Activated CD4-positive, alpha-beta T cell treated with anti-CD3 and anti-CD28 coated beads for 36 hours (primary cell): ENCODE data around the gene TRPM3. TPM values are rescaled to one million over a fixed set of nuclear protein-coding genes. Genes with fewer than 3 reads are reported as not detected.

Source experiments
- ATAC-seq: fragments of 200-7000 bp; cut with Tn5 transposase; one replicate; pipeline ENCODE4 v1.10.0; 2021; ENCODE audit warnings: mild to moderate bottlenecking, moderate library complexity
- CTCF ChIA-PET: fragments of 350-600 bp; sonication (Branson Sonifier 250); formaldehyde crosslinking; loops from one replicate; lab custom pipeline; 2021; ENCODE audit warnings: antibody characterized with exemption; lab: Charles Lee
- POLR2A ChIA-PET: fragments of 350-600 bp; sonication (Branson Sonifier 250); formaldehyde crosslinking; loops from one replicate; lab custom pipeline; 2021; ENCODE audit warnings: antibody characterized with exemption, inconsistent platforms; lab: Charles Lee
- DNase-seq: peaks from one replicate; pipeline ENCODE4 v3.0.0-alpha.2; 2020
- H3K27ac Mint-ChIP-seq: one replicate; pipeline ENCODE4 v1.8.0; 2021; ENCODE audit warnings: mixed read lengths
- H3K27me3 Mint-ChIP-seq: one replicate; pipeline ENCODE4 v1.8.0; 2021; ENCODE audit warnings: mixed read lengths
- H3K36me3 Mint-ChIP-seq: one replicate; pipeline ENCODE4 v1.8.0; 2021; ENCODE audit warnings: low read depth, mixed read lengths
- H3K4me1 Mint-ChIP-seq: one replicate; pipeline ENCODE4 v1.8.0; 2021; ENCODE audit warnings: mixed read lengths
- H3K4me3 Mint-ChIP-seq: one replicate; pipeline ENCODE4 v1.8.0; 2021; ENCODE audit warnings: mild to moderate bottlenecking, moderate library complexity, mixed read lengths
- H3K9me3 Mint-ChIP-seq: one replicate; pipeline ENCODE4 v1.8.0; 2021; ENCODE audit warnings: low read depth, mixed read lengths
- intact Hi-C, 2 experiments: fragments of 100-400 bp; cut with DNase I in 1 of 2; cut with micrococcal nuclease in 1 of 2; formaldehyde crosslinking; loops; one replicate each; pipeline versions ENCODE4 v1.14.2 to v1.15.1; 2022 to 2024; cut with DNase I, micrococcal nuclease
- total RNA-seq, 2 experiments: library from RNA; stranded (reverse); gene quantifications; one replicate each; pipeline ENCODE4 v1.2.3, GENCODE V29; 2021

Gene TRPM3
- total RNA-seq, 2 experiments from 2014 or later = not detected

DNA sequence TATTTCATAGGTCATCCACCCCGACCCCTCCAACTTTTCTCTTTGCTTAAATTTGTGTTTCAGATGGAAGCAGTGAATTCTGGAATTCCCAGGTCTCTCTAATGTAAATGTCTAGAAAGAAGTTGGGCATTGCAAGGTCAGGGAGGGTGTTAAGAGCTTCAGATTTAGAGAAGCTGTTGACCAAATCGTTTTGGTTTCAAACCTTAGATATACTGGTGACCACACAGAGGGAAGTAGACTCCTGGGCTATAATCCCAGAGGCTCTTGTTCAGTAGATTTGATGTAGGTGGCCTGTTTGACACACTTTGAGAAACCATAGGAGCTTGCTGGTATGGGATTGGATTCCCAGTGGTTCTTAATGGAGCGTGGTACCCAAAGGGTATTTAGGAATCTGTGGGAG, 569.6 kb downstream of the TRPM3 start:
- Mint-ChIP-seq H3K27ac (no peak overlapping the region), H3K4me1 (peaks cover 13% of the 10 kb centered on the region), H3K27me3 (no peaks in the 10 kb centered on the region), H3K36me3 (no peaks in the 10 kb centered on the region), H3K9me3 (no peaks in the 10 kb centered on the region), H3K4me3 (no peak overlapping the region)
- CTCF ChIA-PET = interaction anchor here (0.8 to 1.1 kb wide), 2 partner anchors 11 to 632 kb away, joined by 3 read pairs; no protein-coding TSS in a partner anchor
- ATAC-seq (no peak), DNase-seq (no peak)
- intact Hi-C loops = no loop called here
- POLR2A ChIA-PET = no interaction called here

DNA sequence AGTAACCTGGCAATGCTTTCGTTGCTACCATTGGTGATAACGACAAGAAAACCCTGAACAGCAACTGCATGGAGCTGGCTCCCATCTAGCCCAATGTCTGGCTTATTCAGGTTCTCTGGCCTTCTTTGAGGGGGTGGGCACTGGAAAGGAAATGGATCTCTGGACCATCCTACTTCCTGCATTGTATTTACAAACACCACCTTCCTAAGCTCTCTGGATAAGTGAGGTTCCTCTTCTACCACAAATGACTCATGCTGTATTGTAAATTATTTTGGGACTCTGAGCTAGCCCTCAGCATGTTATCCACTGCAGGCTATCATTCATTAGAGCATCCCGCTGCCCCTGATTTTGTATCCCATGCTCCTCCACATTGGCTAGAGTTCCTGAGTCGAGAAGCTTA, 570.0 kb downstream of the TRPM3 start:
- no peak overlapping the region for H3K27ac Mint-ChIP-seq
- DNase-seq = no peak
- intact Hi-C loops = no loop called here
- no peak for ATAC-seq
- ChIA-PET POLR2A (no interaction called here), CTCF (interaction anchor here (0.8 kb wide), 1 partner anchor 632 kb away, joined by 3 read pairs; no protein-coding TSS in a partner anchor)
- no peaks in the 10 kb centered on the region for H3K9me3 Mint-ChIP-seq
- peaks cover 13% of the 10 kb centered on the region for H3K4me1 Mint-ChIP-seq
- H3K4me3 Mint-ChIP-seq = no peak overlapping the region
- H3K36me3 Mint-ChIP-seq = no peaks in the 10 kb centered on the region
- H3K27me3 Mint-ChIP-seq = no peaks in the 10 kb centered on the region

DNA sequence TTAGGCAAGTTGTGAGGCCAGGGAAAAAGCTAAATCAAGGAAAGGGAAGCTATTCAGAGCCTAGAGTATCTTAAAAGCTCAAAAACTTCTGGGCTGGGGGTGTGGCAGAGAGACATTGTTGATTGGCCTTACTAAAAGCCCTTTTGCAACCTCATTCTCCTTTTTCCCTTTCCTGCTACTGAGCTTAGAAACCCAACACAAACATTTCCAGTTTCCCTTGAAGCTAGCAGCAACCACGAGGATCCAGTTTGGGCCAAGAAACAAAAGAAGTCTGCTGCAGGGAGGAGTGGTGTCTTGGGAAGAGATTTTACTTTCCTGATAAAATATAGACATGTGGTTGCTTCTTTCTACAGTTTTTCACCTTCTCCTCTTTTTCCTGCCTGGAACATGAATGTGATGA, 571.5 kb downstream of the TRPM3 start:
- no peak for ATAC-seq
- ChIA-PET CTCF (interaction anchor here (0.7 kb wide), 1 partner anchor 90 kb away, joined by 3 read pairs; no protein-coding TSS in a partner anchor), POLR2A (interaction anchor here (0.7 kb wide), 1 partner anchor 132 kb away, joined by 3 read pairs; no protein-coding TSS in a partner anchor)
- Mint-ChIP-seq H3K4me3 (no peak overlapping the region), H3K36me3 (no peaks in the 10 kb centered on the region), H3K27ac (no peak overlapping the region), H3K27me3 (no peaks in the 10 kb centered on the region), H3K4me1 (peaks cover 10% of the 10 kb centered on the region), H3K9me3 (no peaks in the 10 kb centered on the region)
- no peak for DNase-seq
- intact Hi-C loops = no loop called here

DNA sequence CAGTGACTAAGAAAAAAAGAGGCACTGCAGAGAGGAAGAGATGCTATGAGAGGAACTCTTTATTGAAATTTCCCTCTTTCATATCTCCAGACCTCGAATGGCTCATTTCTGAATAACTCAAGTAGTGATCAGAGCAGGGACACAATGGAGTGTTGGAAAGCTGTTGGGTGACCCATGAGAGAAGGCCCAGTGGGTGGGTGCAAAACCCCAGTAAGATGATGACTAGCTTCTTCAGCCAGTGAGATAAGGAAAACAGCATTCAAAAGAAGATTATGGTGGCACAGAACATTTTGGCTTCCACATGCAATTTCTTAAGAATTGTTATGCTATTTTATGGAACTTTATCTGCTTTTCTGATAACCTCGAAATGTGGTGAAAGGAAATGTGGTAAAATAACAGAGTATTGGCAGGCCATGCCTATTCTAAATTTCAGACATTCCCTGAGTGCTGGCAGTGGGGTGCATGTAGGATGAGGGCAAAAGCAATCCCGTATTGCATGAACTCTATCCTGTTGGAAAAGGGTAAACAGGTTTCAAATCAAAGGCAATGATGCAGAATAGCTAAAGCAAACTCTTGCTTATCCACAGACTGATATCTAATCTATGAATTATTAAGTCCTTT, 579.0 kb downstream of the TRPM3 start:
- intact Hi-C loops = loop anchor here in 1 of 2 experiments (5.0 kb wide), 1 partner anchor 60 kb away; no protein-coding TSS in a partner anchor
- Mint-ChIP-seq H3K4me1 (no peaks in the 10 kb centered on the region), H3K27ac (no peak overlapping the region), H3K27me3 (no peaks in the 10 kb centered on the region), H3K36me3 (no peaks in the 10 kb centered on the region), H3K4me3 (no peak overlapping the region), H3K9me3 (no peaks in the 10 kb centered on the region)
- no peak for DNase-seq
- ChIA-PET CTCF (no interaction called here), POLR2A (no interaction called here)
- ATAC-seq = no peak

DNA sequence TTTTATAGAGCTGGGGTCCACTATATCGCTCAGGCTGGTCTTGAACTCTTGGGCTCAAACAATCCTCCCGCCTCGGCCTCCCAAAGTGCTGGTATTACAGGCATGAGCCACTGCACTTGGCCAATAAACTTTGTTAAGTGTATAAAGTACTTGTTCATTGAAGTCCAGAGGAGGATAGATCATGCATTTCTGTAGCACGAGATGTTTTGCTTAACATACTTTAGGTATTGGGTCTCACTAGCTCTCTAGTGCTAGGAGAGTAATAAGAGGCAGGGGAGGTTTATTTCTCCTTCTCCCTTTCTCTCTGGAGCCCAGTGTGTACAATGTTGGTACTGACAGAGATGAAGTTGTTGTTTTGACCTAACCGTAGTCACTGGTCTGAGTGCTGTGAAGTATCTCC, 581.4 kb downstream of the TRPM3 start:
- no peaks in the 10 kb centered on the region for H3K4me1 Mint-ChIP-seq
- intact Hi-C loops = loop anchor here in 1 of 2 experiments (5.0 kb wide), 1 partner anchor 62 kb away; no protein-coding TSS in a partner anchor
- CTCF ChIA-PET = interaction anchor here (1.2 kb wide), 1 partner anchor 17 kb away, joined by 3 read pairs; no protein-coding TSS in a partner anchor
- no peak overlapping the region for H3K4me3 Mint-ChIP-seq
- ATAC-seq (no peak), DNase-seq (no peak)
- POLR2A ChIA-PET = no interaction called here
- H3K27me3 Mint-ChIP-seq = no peaks in the 10 kb centered on the region
- H3K27ac Mint-ChIP-seq = no peak overlapping the region
- H3K36me3 Mint-ChIP-seq = no peaks in the 10 kb centered on the region
- no peaks in the 10 kb centered on the region for H3K9me3 Mint-ChIP-seq

DNA sequence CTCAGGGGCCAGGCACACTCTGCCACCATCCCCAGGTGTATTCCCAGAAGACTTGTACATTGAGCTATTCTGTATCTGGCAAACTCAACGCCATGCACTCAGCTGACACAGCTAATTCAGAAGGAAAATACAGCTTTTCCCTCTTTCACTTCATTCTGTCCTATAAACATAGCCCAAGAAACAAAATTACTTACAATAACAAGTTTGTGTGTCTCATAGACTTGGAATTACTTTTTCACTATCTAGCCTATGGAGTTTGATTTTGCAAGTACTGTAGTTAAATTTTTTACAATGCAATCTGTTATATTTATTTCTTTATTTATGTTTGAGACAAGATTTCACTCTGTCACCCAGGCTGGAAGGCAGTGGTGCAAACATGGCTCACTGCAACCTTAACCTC, 581.9 kb downstream of the TRPM3 start:
- Mint-ChIP-seq H3K36me3 (no peaks in the 10 kb centered on the region), H3K27me3 (no peaks in the 10 kb centered on the region), H3K4me3 (no peak overlapping the region), H3K4me1 (no peaks in the 10 kb centered on the region), H3K9me3 (no peaks in the 10 kb centered on the region), H3K27ac (no peak overlapping the region)
- ChIA-PET POLR2A (no interaction called here), CTCF (interaction anchor here (1.2 kb wide), 1 partner anchor 17 kb away, joined by 3 read pairs; no protein-coding TSS in a partner anchor)
- no peak for ATAC-seq
- DNase-seq = no peak
- intact Hi-C loops = no loop called here

DNA sequence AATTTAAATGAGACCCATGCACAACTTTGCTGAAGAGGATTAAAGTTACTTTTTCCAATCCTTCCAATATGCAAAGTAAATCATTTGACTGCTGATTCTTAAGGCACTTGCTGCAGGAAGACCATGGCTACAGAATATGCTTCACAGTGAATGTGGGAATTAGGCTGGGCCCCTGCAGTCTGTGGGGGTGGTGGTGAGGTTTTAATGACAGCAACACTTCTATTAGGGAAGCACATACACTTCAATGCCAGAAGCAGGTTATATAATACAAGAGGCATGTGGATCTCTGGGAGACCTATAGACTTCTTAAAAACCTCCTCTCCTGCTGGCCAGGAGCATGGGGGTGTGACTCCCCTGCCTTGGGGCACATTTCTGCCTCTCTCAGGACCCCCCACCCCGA, 582.4 kb downstream of the TRPM3 start:
- no peak overlapping the region for H3K27ac Mint-ChIP-seq
- no peaks in the 10 kb centered on the region for H3K36me3 Mint-ChIP-seq
- no peak for ATAC-seq
- POLR2A ChIA-PET = no interaction called here
- no peaks in the 10 kb centered on the region for H3K9me3 Mint-ChIP-seq
- no peak for DNase-seq
- no peaks in the 10 kb centered on the region for H3K27me3 Mint-ChIP-seq
- intact Hi-C loops = no loop called here
- no peaks in the 10 kb centered on the region for H3K4me1 Mint-ChIP-seq
- no peak overlapping the region for H3K4me3 Mint-ChIP-seq
- CTCF ChIA-PET = interaction anchor here (0.6 to 1.7 kb wide), 3 partner anchors 16 to 567 kb away, joined by 3 to 5 read pairs (median 4); no protein-coding TSS in a partner anchor

DNA sequence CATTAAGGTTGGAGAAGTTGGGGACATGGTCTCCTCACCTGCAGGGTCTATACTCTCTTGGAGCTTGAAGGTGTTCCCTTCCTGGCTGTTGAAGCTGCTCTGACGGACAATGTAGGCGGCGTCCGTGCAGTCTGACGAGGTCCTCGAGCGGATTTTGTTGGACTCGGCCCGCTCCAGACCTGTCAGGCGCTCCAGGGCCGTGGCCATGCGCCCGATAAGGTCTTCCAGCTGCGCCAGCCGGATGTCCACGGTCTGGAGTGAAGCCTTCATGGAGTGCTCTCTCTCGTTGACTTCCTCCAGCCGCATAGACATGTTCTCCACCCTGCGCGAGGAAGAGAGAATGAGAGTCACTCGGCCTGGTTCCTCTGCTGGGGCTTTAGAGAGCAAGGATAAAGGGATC, 584.3 kb downstream of the TRPM3 start:
- intact Hi-C loops = no loop called here
- ATAC-seq (no peak), DNase-seq (no peak)
- ChIA-PET POLR2A (no interaction called here), CTCF (interaction anchor here (1.3 kb wide), 1 partner anchor 27 kb away, joined by 3 read pairs; no protein-coding TSS in a partner anchor)
- no peak overlapping the region for H3K27ac Mint-ChIP-seq
- H3K9me3 Mint-ChIP-seq = no peaks in the 10 kb centered on the region
- H3K4me1 Mint-ChIP-seq = peaks cover 11% of the 10 kb centered on the region
- no peaks in the 10 kb centered on the region for H3K27me3 Mint-ChIP-seq
- H3K36me3 Mint-ChIP-seq = no peaks in the 10 kb centered on the region
- H3K4me3 Mint-ChIP-seq = no peak overlapping the region

DNA sequence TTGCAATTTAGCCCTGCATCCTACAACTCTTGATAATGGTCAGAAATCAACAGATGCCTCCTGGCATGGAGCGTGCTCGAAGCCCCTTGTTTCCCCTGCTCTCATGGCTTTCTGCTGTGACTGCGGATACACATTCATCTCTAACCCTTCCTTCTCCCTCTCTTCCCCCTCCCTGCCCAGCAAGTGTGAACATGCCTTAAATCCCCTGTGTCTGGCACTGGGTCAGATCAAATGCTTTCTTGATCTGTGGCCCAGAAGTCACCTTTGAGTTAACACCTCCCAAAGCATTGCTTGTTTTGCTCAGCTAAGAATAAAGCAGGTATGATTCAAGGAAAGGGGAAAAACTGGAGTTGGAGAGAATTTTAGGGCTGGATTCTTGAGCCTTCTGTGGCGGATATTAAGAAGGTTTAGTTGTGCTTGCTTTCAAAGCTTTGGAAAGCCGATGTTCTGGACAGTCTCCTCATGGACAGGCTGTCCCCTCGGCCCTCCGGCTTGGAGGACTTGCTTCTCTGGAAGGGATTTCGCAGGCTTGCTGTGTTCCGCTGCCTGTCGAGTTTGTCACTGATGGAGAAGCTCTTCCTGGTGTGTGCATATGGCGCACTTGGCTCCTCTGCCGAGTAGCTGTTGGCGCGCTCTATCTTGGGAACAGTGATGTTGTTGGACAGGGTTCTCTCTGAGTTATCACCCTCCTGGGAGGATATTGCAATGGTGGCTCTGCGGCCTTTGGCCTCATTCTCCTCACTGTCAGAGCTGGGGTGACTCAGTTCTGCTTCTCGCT, 585.7 kb downstream of the TRPM3 start:
- Mint-ChIP-seq H3K27me3 (no peaks in the 10 kb centered on the region), H3K4me3 (no peak overlapping the region), H3K36me3 (no peaks in the 10 kb centered on the region), H3K27ac (no peak overlapping the region), H3K9me3 (no peaks in the 10 kb centered on the region), H3K4me1 (peaks cover 14% of the 10 kb centered on the region)
- ChIA-PET CTCF (interaction anchor here (0.5 to 1.3 kb wide), 3 partner anchors 26 to 1114 kb away, joined by 3 read pairs; no protein-coding TSS in a partner anchor), POLR2A (no interaction called here)
- ATAC-seq = no peak
- DNase-seq = no peak
- intact Hi-C loops = no loop called here

DNA sequence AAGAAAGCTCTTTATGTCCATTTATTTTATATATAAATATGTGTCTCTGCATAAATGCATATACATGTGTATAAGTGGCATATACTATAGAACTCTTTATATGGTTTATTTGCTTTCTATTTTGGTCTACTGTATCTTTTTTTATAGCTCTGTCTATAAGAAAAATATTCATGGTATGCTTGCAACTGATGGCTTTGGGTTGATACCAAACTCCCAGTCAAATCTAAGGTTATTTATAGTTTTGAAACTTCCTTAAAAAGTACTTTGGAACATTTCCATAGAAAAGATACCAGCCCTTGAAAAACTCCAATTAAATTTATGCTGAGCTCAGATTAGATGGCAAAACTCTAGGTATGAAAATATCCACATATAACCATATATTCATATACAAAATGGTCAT, 587.0 kb downstream of the TRPM3 start:
- POLR2A ChIA-PET = no interaction called here
- no peaks in the 10 kb centered on the region for H3K36me3 Mint-ChIP-seq
- CTCF ChIA-PET = no interaction called here
- no peak overlapping the region for H3K27ac Mint-ChIP-seq
- H3K27me3 Mint-ChIP-seq = no peaks in the 10 kb centered on the region
- H3K4me3 Mint-ChIP-seq = no peak overlapping the region
- H3K4me1 Mint-ChIP-seq = peaks cover 18% of the 10 kb centered on the region
- H3K9me3 Mint-ChIP-seq = no peaks in the 10 kb centered on the region
- no peak for ATAC-seq
- no peak for DNase-seq
- intact Hi-C loops = no loop called here

DNA sequence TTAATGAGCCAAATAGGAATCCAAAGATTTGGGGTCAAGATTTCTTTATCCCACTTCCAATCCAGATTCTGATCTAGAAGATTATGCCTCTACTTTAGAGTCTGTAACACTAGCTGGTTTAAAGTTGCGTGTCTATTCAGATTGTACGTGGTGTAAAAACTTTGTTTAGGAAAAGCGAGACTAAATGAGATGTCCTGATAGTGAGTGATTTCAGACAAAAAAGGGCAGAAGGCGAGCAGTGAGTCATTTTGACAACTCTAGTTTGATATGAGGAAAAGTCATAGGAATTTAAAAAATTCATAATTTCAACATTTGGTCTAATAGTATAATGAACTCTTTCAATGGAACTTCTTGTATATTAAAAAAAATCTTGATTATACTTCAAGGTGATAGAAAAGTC, 587.4 kb downstream of the TRPM3 start:
- Mint-ChIP-seq H3K27ac (no peak overlapping the region), H3K4me3 (no peak overlapping the region), H3K27me3 (no peaks in the 10 kb centered on the region), H3K9me3 (no peaks in the 10 kb centered on the region), H3K4me1 (peaks cover 18% of the 10 kb centered on the region), H3K36me3 (no peaks in the 10 kb centered on the region)
- ChIA-PET CTCF (no interaction called here), POLR2A (no interaction called here)
- intact Hi-C loops = no loop called here
- ATAC-seq = no peak
- no peak for DNase-seq
